ENCODE results near the gene APOH. TPM values are rescaled to one million over a fixed set of nuclear protein-coding genes. Genes with fewer than 3 reads are reported as not detected.

The APOH gene
- total and polyA plus RNA-seq, 2 of the 13 experiments (the other 11 are each of a cell fraction or from before 2014, with no cell fraction given): 4,846 to 5,748 TPM

- in situ Hi-C loops (cut with HindIII; ENCODE audit: extremely low pct_ligation_motif_present, low pct_unique_long_range_greater_than_20kb): no loop called here
- WGBS (ENCODE audit: low lambda C conversion rate): 27% methylated on average over 6 of the region's 6 CpGs
- intact Hi-C loops (cut with micrococcal nuclease; ENCODE audit: unreplicated experiment): no loop called here
- TF ChIP-seq SAP130 (CRISPR knock-in tag; IDR thresholded peaks at IDR 0.05; ENCODE audit: low read depth) (peak; percentile 32; the same call in 1 of the 2 replicates), ZNF205 (CRISPR knock-in tag; IDR thresholded peaks at IDR 0.05) (no peak), STAG1 (CRISPR knock-in tag; IDR thresholded peaks at IDR 0.05) (peak; percentile 45), ZBTB3 (CRISPR knock-in tag; IDR thresholded peaks at IDR 0.05; ENCODE audit: borderline replicate concordance, low read depth) (no peak), CREB1 (IDR thresholded peaks at IDR 0.05) (peak; percentile 35; the same call in 1 of the 2 replicates), CREB1 (CRISPR knock-in tag; IDR thresholded peaks at IDR 0.05) (no peak), ELF3 (CRISPR knock-in tag; IDR thresholded peaks at IDR 0.05) (peak; percentile 46; the same call in 1 of the 2 replicates), ZBTB44 (CRISPR knock-in tag; IDR thresholded peaks at IDR 0.05) (no peak), THRA (CRISPR knock-in tag; IDR thresholded peaks at IDR 0.05; ENCODE audit: borderline replicate concordance) (no peak), GABPA (IDR thresholded peaks at IDR 0.05; ENCODE audit: low read depth, low read length) (no peak), GABPA (CRISPR knock-in tag; IDR thresholded peaks at IDR 0.05; ENCODE audit: low read depth) (no peak), FOXA3 (CRISPR knock-in tag; IDR thresholded peaks at IDR 0.05) (0 out of 2 replicates have a peak, but pooled peaks have one; percentile 16), SMC3 (IDR thresholded peaks at IDR 0.05; ENCODE audit: low read length) (peak; percentile 14; the same call in 1 of the 2 replicates), CTCF (CRISPR knock-in tag; IDR thresholded peaks at IDR 0.05) (peak; percentile 30), ETV5 (CRISPR knock-in tag; IDR thresholded peaks at IDR 0.05; ENCODE audit: borderline replicate concordance) (peak; percentile 41; the same call in 1 of the 2 replicates), FOSL2 (CRISPR knock-in tag; IDR thresholded peaks at IDR 0.05) (peak; percentile 92), ARID5B (CRISPR knock-in tag; IDR thresholded peaks at IDR 0.05) (peak; percentile 65), JUN (CRISPR knock-in tag; IDR thresholded peaks at IDR 0.05) (peak; percentile 49; the same call in 1 of the 2 replicates), GATAD2A (CRISPR knock-in tag; IDR thresholded peaks at IDR 0.05) (peak; percentile 46; the same call in 1 of the 2 replicates)
Observed at GRCh38 chr17:66275651-66276050, 46.4 kb upstream of the APOH start.

More at GRCh38 chr17:66275651-66276050, 46.4 kb upstream of the APOH start:
- POLR2A ChIA-PET: interaction anchor here (0.6 to 1.0 kb wide), 2 partner anchors 15 to 54 kb away, joined by 3 to 4 read pairs; no protein-coding TSS in a partner anchor
- H3K79me2 ChIP-seq (ENCODE audit: insufficient read depth, low read length): no peaks in the 10 kb centered on the region
- H3K9ac ChIP-seq (ENCODE audit: insufficient read depth, low read depth, low read length): no peak overlapping the region
- no peak overlapping the region for H3K27ac ChIP-seq (ENCODE audit: extremely low read length, insufficient read depth, low read length)
- peak overlapping the region; percentile 66 for H2AFZ ChIP-seq (ENCODE audit: low read length)
- peak overlapping the region in 1 of 3 experiments; percentile 39; a peak in 2 of 6 replicates for H3K4me3 ChIP-seq (replicated peaks in 1 of 3; ENCODE audit: insufficient read depth in 1 of 3, low read depth in 2 of 3, low read length in 3 of 3)
- FAIRE-seq: no peak
- peak; percentile 80 for DNase-seq (ENCODE audit: low spot score)
- H3K27me3 ChIP-seq (ENCODE audit: control insufficient read depth in 1 of 2, insufficient read depth in 2 of 2, low read length in 2 of 2): no peaks in the 10 kb centered on the region
- ATAC-seq: peak; percentile 86
- CTCF ChIA-PET (ENCODE audit: low intra/inter-chr PET ratio, low total read pairs): interaction anchor here (0.6 kb wide), 1 partner anchor 75 kb away, joined by 3 read pairs; no protein-coding TSS in a partner anchor
- H3K4me1 ChIP-seq (ENCODE audit: insufficient read depth, low read length): peaks cover 30% of the 10 kb centered on the region
- no peaks in the 10 kb centered on the region for H3K9me3 ChIP-seq (ENCODE audit: low read length)
- H3K4me2 ChIP-seq (ENCODE audit: low read depth, low read length): peak overlapping the region; percentile 33
- BruUV-seq (replicated peaks): no TSS peak
- H3K36me3 ChIP-seq (replicated peaks in 1 of 2; ENCODE audit: control insufficient read depth in 1 of 2, insufficient read depth in 2 of 2, low read length in 2 of 2): no peaks in the 10 kb centered on the region
- H4K20me1 ChIP-seq (ENCODE audit: insufficient read depth, low read length): no peaks in the 10 kb centered on the region

Measured in HepG2 (cell line).